Anterior cingulate cortex (tissue), 58 donors: ENCODE data around the gene EXPH5.
"Not testable (repeated sequence)": the region's sequence is repeated elsewhere in the genome, so short reads cannot be mapped to it uniquely, and the experiment has no call there.

Experiments used
- DNase-seq, 58 donors: peaks; one replicate each; lab custom pipeline; 2025; lab: John Stamatoyannopoulos, UW

EXPH5 gene

DNA sequence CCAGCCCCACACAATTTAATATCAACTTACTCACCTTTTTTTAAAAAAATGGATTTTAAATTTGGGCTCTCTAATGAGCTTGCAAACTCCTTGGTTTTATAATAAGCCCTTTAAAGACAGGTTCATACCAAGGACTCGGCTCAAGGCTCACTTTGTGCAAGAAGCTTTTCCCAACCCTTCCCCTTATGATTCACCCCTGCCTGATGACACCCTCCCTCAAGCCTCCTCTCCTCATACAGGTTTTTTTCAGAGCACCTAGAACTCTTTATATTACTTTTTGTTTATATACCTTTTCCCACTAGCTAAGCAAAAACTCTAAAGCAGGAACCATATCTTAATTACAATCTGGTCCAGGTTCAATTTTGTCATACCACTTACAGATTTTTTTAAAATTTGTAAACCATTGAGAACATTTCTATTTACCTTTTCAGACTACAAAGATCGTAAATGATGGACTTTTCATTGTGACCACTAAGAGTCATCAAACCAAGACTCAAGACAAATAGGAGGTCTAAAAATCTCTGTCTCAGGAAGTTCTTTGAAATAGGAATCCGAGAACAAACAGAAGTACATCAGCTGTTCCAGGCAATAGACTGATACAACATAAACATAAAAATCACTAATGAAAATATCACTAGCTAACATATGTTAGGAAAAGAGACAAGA lies 13.1 kb upstream of the EXPH5 start:
- no peak for DNase-seq

DNA sequence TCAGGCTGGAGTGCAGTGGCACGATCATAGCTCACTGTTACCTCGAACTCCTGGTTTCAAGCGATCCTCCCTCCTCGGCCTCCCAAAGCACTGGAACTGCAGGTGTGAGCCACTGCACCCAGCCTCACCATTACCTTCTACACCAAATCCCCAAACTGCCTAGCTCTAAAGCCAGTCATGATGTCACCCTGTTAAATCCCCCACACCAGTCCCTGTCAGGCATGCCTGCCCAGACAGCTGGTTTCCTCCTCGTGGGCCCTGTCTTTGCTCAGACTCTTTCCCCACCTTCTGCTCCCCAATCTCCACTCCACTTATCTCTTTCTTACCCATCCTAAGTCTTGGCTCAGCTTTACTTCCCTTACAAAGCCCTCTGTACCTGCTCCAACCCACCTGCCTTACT lies 12.5 kb upstream of the EXPH5 start:
- no peak for DNase-seq

DNA sequence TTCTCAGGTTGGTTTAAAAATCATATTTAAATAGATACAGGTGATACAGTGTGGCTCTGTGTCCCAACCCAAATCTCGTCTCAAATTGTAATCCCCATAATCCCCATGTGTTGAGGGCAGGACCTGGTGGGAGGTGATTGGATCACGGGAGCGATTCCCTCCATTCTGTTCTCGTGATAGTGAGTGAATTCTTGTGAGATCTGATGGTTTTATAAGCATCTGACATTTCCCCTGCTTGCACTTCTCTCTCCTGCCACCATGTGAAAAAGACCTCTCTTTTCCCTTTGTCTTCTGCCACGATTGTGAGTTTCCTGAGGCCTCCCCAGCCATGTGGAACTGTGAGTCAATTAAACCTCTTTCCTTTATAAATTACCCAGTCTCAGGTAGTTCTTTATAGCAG lies 9.2 kb upstream of the EXPH5 start:
- not testable (repeated sequence) for DNase-seq

DNA sequence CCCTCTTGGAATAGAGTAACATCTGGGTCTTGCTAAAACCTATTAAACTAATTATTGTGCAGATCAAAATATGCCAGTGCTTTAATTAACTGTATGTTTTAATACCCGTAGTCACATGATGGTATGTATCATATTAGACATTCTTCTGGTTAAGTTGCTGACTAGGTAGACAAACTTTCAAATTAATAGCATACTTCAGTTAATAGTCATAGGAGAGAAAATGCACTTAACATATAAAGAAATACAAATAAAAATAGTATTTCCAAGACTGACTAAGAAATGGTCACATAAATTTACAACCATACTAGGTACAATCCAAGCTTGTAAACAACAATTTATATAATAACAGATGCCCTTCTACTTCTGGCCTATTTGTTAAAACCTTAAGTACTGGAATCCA lies 7.6 kb upstream of the EXPH5 start:
- no peak for DNase-seq

DNA sequence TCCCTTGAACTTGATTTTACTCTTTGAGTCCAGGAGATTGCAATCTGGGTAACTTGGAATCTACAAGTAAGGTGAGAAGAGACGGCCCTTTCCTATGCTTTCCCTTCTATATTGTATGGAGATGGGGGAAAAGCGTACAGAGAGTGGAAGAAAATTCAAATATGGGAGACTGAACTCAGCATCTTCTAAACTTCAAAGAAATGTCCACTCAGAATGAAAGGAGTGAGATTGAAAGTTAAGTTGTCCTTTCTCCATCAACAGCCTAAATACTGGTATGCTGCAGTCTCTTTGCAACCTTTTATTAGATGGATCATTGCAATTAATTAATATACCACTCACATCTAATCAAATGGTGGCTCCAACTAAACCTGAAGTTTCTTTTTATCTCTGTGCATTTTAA lies 6.4 kb upstream of the EXPH5 start:
- no peak for DNase-seq

DNA sequence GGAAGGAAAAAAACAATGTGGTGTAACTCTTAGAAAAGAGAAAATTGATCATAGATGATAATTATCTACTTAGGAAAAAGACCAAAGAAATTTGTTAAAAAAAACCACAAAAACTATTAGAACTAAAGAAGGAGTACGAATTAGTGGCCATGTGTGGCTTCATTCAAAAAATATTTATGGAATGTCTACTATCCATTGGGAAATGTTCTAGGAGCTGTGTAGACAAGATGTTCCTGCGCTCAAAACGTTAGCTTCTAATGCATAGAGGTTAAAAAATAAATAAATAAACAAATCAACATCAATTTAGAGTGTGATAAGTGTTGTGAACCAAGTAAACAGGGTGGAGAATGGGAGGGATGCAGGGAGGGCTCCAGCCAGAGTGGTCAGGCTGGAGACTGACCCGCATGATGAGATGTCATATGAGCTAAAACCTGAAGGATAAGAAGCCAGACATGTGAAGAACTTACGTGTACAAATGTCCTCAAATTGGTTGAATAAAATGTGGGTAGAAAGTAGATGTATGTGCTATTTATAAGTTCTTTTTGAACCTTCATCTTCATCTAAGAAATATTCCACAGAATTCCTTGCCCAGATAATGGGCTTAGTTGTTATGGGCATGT lies 4.3 kb upstream of the EXPH5 start:
- no peak for DNase-seq

DNA sequence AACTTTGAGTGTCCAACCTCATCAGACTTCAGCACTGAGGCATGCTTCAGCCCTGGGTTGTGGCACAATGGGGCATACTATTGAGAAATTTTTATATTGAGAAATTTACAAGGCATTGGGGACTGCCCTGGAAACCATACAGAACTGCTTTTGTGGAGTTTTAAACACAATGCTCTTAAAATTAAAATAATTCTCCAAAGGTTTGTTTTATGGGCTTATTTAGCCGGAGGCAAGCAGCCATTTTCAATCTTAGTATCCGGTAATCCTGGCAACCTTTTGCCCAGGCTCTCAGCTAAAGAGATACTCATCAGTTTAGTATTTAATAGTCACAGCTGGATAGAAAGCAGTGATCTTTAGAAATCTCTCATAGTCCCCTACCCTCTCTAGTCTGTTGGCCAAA lies 3.1 kb upstream of the EXPH5 start:
- DNase-seq, result no peak

DNA sequence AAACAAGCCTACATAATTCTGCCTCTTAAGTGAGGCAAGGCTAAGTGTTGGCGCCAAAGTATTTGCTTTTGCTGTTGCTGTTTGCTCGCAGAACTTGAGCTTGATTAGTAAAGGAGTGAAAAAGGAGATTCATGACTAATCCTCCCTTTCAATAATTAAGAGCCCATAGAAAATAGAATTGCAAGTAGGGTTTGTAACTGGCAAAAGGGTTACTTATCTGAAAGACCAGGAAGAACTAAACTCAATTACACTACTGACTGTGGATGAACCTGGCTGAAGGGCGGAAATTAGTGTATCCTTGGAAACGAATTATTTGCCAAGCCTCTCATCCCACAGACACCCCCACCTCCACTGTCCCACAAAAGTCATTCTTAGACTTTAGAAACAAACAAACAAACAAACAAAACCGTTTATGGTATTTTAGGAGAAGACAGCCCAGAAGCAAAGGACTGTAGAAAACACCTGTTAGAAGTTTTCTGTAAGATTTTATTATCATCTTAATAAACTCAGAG lies 411 bp upstream of the EXPH5 start:
- no peak for DNase-seq

DNA sequence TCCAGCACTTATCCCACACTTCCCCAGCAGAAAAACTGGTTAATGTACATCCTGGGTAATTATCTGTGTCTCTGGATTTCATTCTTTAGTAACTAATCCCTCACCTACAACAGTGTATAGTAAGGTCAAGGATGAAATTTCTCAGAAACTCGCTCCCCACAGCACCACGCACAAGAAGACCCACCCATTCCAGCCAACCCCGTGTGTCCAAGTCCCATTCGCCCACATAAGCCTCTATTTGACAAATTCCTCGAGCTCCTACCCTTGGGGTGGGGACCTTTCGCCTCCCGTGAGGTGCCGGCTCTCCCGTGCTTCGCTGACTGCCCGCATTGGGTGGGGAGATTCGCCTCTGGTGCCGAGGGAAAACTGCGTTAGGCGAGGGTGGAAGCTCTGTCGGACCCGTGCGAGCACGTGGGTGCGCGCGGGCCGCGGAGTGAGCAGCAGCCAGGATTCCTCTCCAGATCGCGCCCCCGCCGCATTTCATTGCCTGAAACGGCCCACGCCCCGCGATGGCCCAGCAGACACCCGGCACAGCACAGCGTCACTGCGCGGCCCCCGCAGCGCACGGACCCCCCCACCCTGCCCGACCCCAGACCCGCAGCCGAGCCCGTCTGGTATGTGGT lies 866 bp downstream of the EXPH5 start:
- peak in 25 of 58 donors; percentile 1 to 50 (median 17) for DNase-seq

DNA sequence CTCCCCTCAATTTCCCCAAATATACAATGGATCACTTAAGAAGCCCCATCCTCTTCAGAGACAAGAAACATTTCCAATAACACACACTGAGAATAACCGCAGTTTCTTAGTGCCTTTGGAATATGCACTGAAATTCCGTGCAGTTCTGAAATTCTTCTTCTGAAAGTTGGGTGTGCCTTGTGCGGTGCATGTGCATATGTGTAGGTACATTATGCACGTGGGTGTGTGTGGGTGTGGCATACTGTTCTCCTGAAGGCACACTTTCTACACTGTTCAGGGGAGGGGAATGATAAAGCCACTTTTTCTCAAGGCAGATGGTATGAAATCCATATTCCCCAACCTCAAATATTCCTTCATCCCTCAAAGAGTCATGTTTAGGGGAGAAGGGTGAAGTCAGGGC lies 1.7 kb downstream of the EXPH5 start:
- no peak for DNase-seq

DNA sequence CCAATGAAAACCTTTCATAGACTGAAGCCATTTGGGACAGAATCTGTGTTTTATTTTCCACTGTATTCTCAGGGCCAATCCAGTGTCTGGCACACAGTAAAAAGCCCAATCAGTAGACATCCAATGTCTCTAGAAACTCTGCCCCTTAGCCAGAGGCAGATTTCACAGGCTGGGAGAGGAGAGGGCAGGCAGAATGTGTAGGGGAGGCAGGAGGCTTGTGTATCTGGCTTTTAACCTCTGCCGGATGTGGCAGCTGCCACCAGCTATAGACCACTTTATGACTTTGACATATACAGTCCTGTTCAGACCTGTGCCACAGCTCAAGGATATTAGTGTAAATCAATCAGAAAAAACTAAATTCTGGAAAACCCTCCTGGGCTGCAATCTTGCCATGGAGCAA lies 4.4 kb downstream of the EXPH5 start:
- peak in 1 of 58 donors; percentile 4 for DNase-seq

DNA sequence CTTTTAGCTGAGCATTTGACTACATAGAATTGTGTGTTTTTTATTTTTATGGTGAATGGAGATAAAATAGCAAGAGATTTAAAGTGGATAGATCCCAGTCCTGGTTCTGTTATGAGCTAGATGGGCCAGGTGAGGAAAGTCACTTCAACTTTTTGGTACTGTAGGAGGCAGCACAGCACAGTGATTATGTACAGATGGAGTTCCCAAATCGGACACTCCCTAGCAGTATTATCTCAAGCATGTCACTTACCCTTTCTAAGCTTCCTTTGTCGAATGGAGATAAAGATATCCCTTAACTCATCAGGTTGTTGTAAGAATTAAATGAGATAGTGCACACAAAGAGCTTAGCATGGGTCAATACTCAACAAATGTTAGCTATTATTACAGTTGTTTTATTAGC lies 5.3 kb downstream of the EXPH5 start:
- DNase-seq, result no peak

DNA sequence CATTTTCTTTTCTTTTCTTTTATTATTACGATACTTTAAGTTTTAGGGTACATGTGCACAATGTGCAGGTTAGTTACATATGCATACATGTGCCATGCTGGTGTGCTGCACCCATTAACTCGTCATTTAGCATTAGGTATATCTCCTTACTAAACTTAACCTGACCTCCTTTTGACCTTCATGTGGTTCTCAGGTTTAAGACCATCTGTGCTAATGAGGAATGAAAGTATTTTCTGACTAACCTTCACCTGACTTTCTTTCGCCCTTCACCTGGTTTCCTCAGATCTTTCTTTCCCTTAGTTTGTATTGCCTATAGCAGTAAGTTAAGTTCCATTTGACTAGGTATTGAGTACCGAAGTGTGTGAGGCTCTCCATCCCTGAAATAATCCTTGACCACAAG lies 6.5 kb downstream of the EXPH5 start:
- no peak for DNase-seq

DNA sequence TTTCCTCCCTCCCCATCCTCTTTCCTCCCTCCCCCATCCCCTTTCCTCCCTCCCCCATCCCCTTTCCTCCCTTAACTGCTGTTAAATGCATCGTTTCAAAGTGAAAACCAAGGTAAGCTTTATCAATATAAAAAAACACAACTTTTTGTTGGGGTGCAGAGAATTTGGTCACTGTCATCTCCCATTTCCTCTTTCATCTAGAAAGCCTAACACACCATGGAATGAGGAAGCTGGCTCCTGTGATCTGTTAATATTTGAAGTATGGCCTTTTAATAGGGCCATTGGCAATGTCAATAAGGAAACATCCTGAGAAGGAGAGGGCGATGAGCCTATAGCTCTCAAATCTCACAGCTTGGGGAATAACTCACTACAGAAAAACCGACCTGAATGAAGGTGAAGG lies 7.0 kb downstream of the EXPH5 start:
- DNase-seq, result no peak

DNA sequence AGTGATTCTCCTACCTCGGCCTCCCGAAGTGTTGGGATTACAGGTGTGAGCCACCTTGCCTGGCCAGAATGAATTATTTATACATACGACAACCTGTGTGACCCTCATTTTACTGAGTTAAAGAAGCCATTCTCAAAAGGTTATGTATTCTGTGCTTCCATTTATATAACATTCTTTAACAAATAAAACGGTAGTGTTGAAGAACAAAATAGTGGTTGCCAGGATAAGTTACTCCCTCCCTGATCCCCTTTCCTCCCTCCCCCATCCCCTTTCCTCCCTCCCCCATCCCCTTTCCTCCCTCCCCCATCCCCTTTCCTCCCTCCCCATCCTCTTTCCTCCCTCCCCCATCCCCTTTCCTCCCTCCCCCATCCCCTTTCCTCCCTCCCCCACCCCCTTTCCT lies 7.4 kb downstream of the EXPH5 start:
- not testable (repeated sequence) for DNase-seq

DNA sequence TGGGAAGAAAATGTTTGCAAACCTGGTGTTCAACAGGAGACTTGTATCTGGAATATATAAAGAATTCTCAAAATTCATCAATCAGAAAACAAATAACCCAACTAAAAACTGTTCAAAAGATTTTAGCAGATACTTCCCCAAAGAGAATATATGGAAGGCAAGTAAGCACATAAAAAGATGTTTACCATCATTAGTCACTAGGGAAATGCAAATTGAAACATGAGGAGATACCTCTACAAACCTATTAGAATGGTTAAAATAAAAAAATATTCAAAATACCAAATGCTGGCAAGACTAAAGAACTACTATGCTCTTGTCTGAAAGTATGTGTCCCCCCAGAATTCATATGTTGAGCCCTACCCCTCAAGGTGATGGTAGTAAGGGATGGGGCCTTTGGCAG lies 8.6 kb downstream of the EXPH5 start:
- DNase-seq, result no peak

DNA sequence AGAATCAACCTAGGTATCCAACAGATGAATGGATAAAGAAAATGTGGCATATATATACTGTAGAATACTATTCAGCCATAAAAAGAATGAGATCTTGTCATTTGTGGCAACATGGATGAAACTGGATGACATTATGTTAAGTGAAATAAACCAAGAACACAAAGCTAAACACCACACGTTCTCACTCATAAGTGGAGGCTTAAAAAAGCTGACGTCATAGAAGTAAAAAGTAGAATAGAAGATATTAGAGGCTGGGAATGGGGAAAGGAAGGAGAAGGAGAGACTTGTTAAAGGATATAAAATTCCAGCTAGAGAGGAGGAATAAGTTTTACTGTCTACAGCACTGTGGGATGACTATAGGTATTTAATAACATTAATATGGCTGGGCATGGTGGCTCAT lies 12.9 kb downstream of the EXPH5 start:
- no peak for DNase-seq

DNA sequence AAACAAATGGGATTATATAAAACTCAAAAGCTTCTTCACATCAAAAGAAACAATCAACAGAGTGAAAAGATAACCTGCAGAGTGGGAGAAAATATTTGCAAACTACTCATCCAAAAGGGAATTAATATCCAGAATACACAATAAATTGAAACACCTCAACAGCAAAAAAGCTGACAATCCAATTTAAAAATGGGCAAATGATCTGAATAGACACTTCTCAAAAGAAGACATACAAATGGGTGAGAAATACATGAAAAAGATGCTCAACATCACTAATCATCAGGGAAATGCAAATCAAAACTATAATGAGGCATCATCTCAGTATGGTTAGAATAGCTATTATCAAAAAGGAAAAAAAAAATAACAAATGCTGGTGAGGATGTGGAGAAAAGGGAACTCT lies 13.5 kb downstream of the EXPH5 start:
- DNase-seq, result no peak

DNA sequence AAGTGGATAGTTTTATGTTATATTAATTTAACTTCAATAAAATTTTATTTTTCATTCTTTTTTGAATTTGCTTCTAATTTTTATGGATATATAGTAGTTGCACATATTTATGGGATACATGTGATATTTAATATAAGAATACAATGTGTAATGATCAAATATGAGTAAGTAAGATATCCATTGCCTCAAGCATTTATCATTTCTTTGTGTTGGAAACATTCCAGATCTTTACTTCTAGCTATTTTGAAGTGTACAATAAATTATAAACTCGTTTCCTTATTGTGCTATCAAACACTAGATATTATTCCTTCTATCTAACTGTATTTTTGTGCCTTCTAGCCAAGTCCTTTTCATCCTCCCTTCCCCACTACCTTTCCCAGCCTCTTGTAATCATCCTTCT lies 17.0 kb downstream of the EXPH5 start:
- DNase-seq, result no peak

DNA sequence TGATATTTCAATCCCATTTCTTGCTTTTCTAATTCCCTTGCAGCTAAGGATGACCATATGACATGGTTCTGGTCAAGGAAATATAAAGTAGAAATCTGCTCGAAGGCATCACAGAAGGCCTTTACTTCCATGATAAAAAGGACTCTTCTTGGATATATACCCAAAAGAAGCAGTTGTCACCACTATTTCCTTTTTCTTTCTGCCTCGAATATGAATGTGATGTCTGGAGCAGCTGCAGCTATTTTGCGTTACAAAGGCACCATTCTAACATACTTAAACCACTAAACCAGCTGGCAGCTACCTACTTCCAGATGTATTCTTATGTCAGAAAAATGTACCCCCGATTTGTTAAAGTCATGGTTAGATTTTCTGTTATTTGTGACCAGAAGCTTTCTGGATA lies 18.9 kb downstream of the EXPH5 start:
- no peak for DNase-seq

DNA sequence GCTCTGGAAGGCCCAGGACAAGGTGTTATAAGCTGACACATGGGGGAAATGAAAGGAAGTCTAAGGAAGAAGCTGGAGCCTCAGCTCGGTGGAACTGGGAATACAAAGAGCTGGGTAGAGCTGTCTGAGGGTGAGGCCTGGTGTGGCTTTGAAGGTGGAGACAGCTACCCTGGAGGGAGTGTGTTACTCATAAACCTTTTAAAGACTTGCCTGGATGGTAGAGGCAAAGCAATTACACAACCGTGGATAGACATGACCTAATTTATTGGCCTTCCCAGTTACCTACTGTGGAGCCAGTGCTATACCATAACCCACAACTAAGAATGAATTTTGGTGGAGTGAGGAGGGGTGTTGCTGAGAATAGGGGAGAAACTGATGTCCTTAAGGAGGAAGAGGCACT lies 22.6 kb downstream of the EXPH5 start:
- DNase-seq, result no peak

DNA sequence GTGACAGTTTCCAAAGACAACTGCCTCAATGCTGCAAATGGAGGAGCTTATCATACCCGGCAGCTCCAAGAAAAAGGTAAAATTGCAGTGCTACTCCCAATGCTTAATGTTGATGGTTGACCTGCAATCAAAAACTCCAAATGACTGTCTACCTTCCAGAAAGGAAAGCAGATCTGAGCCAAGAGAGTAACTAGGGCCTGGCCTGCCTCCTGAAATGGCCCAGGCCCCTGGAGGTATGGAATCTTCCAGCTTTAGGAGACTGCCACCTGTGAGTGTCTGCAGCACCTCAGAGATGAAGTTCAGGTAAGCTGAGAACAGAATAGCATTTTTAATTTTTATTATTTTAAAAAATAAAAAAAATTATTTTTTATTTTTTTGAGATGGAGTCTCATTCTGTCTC lies 23.7 kb downstream of the EXPH5 start:
- DNase-seq, result no peak
